ENCODE data around the gene TMEM115. TPM values are rescaled to one million over a fixed set of nuclear protein-coding genes. Genes with fewer than 3 reads are reported as not detected.

Gene TMEM115
- total RNA-seq, 1 donor from 2014 or later, result 18.4 TPM

DNA sequence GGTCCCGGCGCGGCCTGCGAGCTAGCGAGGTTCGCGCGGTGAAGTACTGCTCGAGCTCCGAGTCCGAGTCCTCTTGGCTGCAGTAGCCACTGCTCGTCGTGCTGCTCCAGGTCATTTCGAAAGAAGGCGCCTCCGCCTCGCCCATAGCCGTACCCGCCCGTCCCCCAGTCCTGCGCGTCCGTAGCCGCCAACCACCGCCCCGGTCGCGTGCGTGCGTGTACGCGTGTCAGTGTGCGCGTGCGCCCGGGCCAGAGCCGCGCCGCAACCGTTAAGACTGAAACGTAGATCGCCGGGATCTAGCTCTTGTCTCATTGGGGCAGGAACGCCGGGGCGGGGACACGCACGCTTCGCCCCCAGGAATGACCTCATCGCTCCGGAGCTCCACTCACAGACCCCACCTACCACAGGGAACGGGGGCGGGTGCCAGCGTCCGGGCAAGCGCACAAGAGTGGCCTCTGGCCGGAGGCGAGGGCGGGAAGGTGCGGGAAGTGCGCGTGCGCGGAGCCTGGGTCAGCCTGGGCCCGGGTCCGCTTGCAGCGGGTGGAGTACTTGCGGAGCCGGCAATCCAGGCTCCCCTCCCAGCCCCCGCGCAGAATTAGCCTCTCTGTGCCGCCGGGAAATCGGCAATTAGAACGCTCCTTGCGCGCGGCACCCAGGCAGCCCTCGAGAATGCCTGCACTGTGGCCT lies 22.0 kb downstream of the TMEM115 start:
- intact Hi-C loops (cut with micrococcal nuclease), result loop anchor here (1.0 to 5.0 kb wide), 6 partner anchors 9 to 1050 kb away; partner anchors contain the start of genes HYAL3, MANF, NAA80 and TMEM115

DNA sequence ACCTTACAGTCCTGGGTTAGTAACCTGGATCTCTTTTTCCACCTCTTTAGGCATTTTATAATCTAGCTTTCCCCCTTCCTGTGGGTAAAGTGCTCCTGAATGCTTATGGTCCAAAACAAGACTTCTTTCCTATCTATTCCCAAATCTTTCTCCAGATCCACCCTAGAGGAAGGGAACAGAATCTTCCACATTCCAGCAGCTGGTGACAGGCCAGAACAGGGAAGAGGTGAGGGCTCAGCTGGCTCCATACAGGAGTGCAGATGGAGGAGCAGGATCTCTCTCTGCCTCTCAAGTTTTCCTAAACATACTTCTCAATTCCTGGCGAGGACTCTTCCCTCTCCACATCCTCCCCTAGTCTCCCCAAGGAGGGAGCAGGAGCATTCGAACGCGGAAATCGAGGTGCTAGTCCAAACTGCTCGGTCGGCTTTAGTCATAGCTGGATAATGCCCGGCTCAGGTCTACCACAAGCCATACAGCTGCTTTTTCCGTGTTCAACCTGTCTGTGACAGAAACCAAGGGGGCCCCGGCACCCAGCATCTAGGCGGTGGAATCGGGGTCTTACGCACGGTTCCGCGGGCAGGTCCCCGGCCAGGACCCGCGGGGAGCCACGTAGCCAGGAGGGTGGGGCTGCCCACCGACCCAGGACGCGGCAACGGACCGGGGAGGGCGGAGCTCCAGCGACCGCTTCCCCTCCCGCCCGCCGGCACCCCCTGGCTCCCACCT lies 22.7 kb downstream of the TMEM115 start:
- intact Hi-C loops (cut with micrococcal nuclease), result loop anchor here (1.0 to 5.0 kb wide), 6 partner anchors 8 to 1051 kb away; partner anchors contain the start of genes HYAL3, MANF, NAA80 and TMEM115

DNA sequence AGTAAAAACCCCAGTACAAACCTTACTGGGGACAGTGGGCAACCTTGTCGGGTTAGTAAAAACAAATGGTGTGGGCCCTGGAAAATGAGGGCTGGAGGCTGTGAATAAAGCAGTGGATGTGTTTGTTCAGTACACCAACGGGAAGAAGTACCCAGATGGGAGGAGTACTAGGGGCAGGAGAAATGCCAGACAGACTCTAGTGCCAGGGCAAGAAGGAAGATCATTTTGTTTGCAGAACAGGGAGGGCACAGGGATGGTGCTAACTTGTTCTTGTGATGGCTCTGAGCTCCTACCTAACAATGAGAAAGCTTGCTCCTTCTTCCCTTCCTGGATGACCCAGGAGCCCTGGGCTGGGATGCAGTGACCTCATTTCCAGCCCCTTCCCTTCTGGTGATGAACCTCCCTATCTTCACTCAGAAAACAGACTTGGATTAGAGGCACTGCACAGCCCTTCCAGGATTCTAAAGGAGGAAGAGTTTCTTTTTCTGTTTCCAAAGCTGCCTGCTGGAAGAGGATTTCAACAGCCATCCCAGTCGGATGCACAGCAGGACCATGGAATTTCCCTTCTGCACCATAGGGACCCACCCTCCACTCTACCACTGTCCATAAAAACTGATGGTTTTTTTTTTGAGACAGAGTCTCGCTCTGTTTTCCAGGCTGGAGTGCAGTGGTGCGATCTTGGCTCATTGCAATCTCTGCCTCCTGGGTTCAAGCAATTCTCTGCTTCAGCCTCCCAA lies 24.8 kb downstream of the TMEM115 start:
- intact Hi-C loops (cut with micrococcal nuclease), result loop anchor here (5.0 kb wide), 1 partner anchor 1053 kb away; the partner anchor contains the start of gene MANF

DNA sequence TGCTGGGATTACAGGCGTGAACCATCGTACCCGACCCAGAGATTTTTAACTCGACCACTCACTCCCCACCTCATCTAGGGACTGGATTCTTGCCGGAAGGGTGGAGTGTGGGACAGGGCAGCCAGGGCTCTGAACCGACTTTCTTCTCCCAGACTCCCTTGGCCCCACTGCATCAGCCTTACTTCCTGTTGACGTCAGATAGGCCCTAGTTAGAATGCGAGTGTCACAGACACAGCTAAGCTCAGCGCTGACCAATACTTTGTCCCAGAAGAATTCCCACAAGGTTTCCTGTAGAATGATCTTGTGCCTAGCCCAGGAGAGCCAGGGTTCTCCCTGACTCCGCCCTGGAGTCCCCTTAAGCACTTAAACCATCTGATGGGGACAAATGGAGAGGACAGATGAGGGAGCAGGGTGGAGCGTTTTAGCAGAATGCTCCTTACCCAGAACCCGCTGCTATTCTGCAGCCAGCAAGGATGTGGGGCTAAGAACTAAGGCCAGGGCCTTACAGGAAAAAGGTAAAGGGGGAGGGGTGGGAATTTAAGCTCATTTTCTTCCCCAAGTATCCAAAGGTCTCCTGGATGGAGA lies 25.5 kb downstream of the TMEM115 start:
- intact Hi-C loops (cut with micrococcal nuclease), result no loop called here

DNA sequence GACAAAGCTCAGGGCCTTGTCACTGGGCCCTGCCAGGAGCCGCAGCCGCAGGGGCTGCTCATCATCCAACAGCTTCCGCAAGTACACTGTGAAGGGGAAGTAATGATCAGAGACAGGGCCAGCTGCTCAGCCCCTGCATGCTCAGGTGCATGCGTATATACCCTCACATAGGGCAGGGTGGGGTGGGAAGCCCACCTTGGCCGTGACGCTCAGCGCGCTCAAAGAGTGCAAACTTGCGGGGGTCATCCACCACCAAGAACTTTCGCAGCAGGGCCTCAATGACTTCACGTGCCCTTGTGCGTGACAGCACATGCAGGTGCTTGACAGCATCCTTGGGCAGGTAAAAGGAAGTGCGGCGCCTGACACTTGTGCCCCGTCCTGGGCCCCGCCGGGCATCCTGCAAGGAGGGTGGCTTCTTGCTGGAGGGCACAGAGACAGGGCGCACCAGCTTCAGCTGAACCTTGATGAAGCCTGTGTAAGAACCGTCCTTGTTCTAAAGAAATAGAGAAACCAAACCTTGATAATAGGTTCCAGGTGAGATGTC lies 27.9 kb downstream of the TMEM115 start:
- intact Hi-C loops (cut with micrococcal nuclease), result no loop called here

DNA sequence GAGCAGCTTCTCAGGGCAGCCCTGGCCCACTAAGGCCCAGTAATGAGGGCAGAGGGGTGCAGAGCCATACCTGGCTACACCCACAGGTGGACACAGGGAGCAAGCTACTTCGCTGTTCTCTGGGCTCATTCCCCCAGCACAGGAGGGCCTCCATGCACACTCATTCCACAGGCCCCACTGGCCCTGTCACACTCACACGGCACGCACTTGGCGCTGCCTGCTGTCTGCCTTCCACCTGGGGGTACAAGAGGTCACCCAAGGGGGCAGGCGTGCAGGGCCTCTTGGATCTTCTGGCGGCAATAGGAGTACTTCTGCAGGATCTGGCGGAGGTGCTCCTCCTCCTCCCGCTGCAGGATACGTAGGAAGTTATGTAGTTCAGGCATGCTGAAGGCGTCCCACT lies 29.0 kb downstream of the TMEM115 start:
- intact Hi-C loops (cut with micrococcal nuclease), result no loop called here

DNA sequence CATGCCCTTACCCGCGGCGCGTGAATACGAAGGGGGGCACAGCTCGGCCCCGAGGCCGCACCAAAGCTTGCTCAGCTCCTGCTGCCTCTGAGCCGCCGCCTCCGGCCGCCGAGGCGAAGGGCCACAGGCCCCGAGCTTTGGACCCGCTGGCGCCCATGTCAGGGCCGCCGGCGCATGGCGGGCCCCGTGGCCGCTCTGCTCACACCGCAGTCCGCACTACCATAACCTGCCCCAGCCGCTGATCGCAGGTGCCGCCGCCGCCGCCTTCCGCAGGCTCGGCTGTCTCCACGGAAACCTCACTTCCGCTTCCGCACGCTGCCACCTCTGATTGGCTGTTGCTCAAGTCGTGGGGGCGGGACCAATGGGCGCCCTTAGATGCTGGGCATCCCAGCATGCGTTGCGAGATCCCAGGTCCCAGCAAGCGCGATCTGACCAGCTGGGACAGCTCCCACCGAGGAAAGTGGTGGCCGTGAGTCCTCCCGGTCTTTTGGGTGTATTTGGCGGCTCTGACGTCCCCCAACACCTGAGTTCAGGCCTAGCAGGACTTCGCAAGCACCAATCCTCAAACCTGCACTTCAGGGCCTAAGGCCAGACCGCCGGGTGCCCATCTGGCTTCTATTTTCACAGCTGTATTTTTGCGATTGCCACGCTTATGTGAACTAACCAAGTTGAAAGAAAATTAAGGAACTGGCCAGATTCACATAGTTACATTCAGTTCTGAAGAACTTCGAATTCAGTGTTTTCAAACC lies 31.2 kb downstream of the TMEM115 start, which contains the start of gene TUSC2:
TUSC2 (minus strand) TSS at position 281 of the 749 bp plus-strand sequence; CDS start at position 157, 124 bp downstream.
- intact Hi-C loops (cut with micrococcal nuclease), result loop anchor here (1.0 kb wide), 2 partner anchors 9 to 29 kb away; partner anchors contain the start of genes HYAL3 and NAA80

DNA sequence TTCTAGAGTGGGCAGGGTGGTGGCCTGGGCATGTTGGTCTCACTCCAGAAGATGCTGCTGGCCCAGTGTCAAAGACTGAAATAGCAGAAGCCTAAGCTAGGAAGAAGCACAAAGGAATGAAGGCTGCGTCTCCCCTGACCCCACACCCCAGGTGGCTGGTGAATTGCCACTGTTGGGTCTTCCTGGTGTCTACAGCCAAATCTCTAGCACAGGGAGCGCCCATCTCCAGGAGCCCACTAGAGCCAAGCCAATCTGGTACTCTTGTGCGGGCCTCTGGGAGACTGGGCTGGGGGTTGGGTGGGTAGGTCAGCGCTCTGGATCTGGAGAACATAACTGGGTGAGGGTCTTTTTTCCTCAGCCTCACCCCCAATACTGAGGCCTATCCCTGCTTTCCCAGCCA lies 32.2 kb downstream of the TMEM115 start:
- intact Hi-C loops (cut with micrococcal nuclease), result no loop called here

DNA sequence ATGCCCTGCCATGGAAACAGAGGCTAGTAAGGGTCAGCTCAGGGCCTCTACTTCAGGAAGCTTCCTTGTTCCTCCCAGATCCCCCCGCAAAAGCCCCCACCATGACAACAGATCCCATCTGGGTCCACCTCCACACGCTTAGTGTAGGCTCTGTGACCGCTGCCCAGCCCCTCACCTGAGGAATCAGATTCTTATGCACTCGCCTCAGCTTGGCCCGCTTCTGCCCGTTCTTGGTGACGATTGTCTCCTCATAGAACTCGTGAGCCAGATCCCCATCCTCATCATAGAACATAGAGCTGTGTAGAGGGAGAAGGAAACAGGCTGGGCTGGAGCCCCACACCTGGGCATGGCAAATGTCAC lies 33.2 kb downstream of the TMEM115 start:
- intact Hi-C loops (cut with micrococcal nuclease), result no loop called here

DNA sequence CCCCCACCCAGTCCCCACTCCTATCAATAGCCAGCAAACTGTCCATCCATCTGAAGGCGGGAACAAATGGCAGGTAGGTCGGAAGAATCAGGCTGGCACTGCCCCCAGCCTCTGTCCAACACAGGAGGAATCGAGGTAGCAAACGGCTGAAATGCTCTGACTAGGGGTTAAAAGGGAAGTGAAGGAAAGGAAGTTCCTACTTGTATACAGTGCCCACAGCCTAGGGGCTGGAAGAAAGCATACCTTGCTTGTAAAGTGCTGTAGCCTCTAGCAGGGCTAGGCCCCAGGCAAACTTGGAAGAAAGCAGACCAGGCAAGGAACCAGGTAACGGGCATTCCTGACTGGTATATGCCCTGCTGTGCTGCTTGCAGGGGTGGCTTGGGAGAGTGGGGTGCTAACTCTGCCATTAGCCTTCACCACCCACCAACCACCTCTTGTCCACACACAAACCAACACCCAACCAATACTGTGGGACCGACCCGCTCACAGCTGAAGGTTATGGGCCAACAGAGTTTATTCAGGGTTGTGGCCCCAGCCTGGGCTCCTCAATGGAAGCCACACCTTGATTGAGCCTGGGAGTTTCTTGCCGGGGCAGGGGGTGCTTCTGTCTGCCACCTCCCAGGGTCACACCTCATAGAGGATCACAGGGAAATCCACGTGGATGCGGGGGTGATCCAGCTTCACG lies 33.7 kb downstream of the TMEM115 start:
- intact Hi-C loops (cut with micrococcal nuclease), result no loop called here

DNA sequence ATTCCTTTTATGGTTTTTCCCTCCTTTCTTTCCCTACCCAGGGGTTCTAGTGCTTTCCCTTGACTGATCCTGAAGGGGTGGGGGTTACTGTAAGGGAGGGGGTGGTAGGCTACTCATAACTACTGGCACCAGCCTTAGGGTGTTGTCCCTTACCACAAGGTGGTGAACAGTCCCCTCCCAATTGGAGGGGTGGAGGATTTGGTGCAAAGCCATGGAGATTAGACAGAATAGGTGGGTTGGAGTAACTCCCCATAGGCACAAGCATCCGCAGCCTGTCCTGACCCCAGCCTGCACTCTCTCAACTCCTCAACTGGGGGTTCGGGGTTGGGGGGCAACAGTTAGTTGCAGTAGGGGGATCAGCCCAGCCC lies 34.2 kb downstream of the TMEM115 start:
- intact Hi-C loops (cut with micrococcal nuclease), result no loop called here

DNA sequence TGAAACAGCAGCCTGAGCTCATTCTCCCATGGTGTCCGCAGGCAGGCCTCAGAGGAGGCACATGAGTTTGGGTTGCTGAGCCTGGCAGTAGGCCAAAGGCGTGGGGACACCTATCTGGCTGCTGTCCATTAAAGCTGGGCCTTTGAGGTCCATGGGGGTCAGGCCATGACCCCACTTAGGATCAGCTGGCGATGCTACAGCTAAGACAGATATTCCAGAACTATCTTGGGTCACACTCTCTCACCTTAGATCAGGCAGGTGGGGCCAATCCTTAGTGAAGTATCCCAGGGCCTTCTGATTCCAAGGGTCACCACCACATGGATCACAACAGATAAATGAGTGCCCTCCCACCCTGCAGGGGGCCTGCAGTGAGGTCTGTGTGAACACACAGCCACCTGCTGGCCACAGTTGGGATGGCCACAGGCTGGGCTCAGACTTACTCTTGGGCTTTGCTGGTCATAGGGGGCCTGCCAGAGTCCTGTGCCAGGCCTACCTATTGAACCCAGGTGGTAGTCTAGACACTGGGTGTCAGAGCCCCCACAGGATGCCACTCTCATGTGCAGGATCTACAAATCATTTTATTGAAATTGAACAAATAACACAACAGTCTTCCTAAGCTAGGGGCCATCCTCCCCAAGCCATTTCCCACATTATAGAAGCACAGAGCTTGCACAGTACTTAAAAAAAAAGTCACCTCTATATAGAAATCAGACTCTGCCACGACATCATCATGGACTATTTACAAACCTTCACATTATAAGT lies 34.8 kb downstream of the TMEM115 start:
- intact Hi-C loops (cut with micrococcal nuclease), result loop anchor here (1.0 kb wide), 1 partner anchor 50 kb away; no protein-coding TSS in a partner anchor

DNA sequence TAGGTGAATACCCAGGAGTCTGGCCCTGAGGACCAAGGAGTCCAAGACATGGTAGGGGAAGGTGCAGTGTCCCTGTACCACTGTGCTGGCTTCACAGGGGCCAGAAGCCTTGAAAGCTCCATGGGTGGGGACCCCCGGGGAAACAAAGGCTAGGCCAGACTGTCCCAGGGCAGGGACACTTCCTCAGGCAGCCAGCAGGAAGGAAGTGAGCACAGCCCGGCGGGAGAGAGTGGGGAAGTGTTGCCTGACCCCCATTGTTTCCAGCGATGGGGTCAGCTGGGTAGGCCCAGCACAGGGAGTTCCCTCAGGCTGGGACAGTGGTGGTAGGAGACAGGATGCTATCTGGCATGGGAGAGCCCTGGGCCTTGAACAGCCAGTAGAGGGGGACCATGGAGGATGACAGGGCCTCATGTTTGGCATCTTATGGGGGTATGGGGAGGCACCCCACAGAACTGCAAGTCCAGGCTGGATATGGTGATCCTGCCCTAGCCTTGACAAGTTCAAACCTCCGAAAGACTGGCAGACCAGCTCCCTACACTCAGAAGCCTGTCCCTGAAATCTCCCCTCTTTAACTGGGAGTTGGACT lies 35.6 kb downstream of the TMEM115 start:
- intact Hi-C loops (cut with micrococcal nuclease), result loop anchor here (1.0 kb wide), 1 partner anchor 49 kb away; no protein-coding TSS in a partner anchor

DNA sequence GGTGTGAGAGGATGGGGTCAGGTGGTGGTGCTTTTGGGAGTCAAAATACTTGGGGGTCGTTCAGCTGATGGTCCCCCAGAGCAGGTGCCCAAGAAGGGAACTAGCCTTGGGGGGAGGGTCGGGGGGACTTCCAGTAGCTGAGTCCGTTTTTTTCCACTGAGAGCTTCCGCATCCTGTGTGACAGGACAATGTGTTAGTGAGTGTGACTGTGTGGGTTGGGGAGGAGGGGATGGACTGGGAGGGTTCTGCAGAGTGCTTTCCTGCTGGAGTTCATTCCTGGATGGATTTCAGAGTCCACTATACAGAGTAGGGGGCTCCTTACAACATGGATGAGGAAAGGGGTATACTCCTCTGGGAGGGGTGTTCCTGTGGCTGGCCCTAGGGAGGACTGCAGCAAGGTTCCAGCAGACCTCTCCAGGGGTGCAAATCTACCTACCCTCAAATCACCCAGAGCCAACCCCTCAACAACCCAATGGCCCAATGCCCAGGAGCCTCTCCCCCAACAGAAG lies 36.2 kb downstream of the TMEM115 start:
- intact Hi-C loops (cut with micrococcal nuclease), result no loop called here

DNA sequence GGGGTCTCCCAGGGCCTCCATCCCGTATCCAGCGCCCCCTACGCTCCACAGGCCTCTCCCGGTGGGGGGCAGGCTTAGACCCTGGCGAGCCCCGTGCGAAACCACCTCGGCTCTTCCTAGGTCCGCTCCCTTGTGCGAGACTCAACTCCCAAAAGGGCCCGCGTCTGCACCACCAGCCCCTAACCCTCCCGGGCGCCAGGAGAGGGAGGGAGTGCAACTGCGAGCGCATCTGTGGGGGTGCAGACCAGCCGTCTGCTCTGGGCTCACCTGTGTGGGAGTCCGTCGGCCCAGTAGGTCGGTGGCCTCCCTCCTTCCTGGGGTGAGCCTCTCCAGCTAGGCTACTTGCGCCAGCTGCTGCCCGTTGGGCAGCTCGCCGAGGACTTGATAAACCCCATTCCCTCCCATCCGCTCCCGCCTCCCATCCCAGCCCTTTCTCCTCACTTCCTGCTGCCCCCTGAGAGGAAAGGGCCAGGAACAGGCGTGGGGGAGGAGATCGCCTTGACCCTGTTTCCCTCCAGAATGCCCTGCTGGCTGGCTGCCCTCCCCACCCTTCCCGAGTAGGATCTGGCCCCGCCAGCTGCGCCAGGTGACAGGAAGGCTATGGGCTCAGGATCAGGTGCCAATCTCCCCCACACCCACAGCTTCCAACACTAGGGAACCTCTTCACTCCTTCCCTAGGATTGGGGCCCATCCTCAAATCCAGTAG lies 36.8 kb downstream of the TMEM115 start, which contains the start of gene HYAL2:
HYAL2 (minus strand) TSS at position 360 of the 706 bp plus-strand sequence. CDS start 2,256 bp downstream, outside the sequence.
- intact Hi-C loops (cut with micrococcal nuclease), result no loop called here

DNA sequence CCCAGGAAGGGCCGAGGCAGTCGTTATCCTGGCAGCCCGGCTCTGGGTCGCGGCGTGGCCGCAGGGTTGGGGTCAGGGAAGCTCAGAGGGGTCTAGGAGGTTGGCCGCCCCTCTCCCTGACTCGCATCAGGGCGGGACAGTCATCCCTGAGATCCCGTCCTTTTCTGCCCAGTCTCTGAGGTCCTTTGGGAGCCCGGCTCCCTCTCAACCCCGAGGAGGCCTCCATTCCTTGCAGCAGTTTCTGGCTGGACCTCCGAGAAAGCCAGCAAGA lies 37.3 kb downstream of the TMEM115 start:
- intact Hi-C loops (cut with micrococcal nuclease), result no loop called here

DNA sequence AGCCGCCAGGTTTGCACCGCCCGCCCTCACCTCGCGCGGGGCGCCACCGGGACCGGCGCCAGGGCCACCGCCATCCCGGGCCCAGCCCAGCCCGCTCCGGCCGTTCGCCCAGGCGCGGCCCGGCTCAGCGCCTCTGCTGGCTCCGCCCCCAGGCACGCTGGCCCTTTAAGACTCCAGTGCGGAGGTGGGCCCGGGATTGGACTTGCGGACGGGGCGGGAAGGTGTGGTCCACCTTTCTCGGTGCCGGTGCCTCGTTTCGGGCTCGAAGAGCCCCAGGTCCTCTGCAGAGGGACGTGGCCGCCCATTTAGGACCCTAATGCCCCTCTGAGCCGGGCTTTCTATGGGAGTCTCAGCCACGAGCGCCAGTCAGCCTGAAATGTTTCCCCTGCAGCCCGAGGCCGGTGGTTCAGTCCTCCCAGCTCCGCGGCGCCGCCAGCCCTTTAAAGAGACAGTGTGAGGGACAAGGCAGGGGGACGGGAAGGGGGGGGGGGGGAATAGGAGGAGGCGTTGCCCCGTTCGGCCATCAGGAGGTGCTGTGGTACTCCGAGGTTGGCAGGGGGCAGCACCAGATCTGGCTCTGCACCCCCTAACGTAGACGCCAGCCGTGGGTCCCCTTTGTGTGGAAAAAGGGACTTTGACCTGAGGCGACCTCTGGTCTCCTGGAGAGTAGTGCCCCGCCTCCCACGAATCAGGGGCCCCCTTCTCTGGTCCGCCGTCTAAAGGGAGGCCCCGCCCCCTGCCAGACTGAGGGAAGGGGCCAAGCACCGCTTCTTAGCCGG lies 37.8 kb downstream of the TMEM115 start:
- intact Hi-C loops (cut with micrococcal nuclease), result loop anchor here (1.0 to 2.0 kb wide), 3 partner anchors 15 to 29 kb away; partner anchors contain the start of genes HYAL3, IFRD2 and NAA80
